HG03354 (cell line): ENCODE data around the gene DHRS1.

Experiments
- ATAC-seq: cut with Tn5 transposase; IDR thresholded peaks from one replicate; pipeline ENCODE4 v1.9.1; 2021; ENCODE audit warnings: mild to moderate bottlenecking; ENCODE audit not compliant: unreplicated experiment, poor library complexity, severe bottlenecking

DHRS1 gene

DNA sequence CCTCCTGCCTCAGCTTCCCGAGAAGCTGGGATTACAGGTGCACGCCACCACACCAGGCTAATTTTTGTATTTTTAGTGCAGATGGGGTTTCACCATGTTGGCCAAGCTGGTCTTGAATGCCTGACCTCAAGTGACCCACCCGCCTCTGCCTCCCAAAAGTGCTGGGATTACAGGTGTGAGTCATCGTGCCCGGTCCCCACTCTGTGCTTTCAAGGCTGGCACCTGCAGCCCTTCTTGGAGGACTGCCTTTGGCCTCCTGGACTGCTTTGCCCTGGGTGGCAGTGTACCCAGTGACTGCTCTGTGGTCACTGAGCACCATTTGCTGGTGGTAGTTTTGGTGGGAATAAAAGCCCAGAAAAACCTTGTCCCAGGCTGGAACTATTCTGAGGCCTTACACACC is 12.6 kb downstream of the DHRS1 start:
- no peak for ATAC-seq

DNA sequence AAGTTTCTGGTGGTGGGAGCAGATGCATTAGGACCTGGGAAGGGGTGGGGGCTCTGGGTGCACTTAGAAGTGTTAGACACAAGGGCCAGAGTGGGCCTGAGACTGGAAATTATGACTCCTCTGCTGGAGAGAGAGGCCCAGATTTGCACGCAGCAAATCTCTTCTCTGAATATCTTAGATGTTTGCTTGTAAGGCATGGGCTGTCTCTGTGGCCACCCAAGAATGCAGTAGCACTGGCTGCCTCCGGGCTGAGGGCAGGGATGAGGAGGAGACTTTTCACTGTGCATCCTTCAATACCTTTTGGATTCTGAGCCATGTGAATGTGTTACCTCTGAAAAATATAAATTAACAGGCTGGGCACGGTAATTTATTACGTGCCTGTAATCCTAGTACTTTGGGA is 14.2 kb downstream of the DHRS1 start:
- ATAC-seq = no peak

GRCh38 chr14:24284501-24285035 is 15.0 kb downstream of the DHRS1 start:
- no peak for ATAC-seq

GRCh38 chr14:24283796-24284460 is 15.7 kb downstream of the DHRS1 start:
- no peak for ATAC-seq

- no peak for ATAC-seq
Measured at GRCh38 chr14:24282736-24283135, 16.8 kb downstream of the DHRS1 start.

- ATAC-seq = no peak
Measured at GRCh38 chr14:24281636-24282035, 17.9 kb downstream of the DHRS1 start.

GRCh38 chr14:24280797-24281460 is 18.7 kb downstream of the DHRS1 start:
- ATAC-seq = no peak

- ATAC-seq = peak; percentile 59
Measured at GRCh38 chr14:24279301-24280186, 20.0 kb downstream of the DHRS1 start.

DNA sequence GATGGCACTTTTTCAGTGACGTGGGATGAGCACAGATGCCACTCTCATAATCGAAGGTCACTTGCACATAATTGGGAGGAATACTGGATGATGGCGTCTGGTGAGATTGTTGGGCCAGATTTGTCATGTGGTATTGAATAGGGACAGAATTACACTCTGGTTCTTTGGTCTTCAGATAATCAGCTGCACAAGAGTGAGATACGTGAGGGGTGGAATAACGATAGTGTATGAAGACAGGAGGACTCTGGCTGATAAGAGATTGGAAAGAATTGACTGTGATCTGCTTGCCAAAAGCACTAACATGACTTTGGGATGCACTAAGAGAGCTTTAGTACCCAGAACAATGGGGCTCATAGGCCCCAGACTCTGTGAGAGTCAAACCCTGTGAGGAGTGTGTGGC is 21.2 kb downstream of the DHRS1 start:
- no peak for ATAC-seq

DNA sequence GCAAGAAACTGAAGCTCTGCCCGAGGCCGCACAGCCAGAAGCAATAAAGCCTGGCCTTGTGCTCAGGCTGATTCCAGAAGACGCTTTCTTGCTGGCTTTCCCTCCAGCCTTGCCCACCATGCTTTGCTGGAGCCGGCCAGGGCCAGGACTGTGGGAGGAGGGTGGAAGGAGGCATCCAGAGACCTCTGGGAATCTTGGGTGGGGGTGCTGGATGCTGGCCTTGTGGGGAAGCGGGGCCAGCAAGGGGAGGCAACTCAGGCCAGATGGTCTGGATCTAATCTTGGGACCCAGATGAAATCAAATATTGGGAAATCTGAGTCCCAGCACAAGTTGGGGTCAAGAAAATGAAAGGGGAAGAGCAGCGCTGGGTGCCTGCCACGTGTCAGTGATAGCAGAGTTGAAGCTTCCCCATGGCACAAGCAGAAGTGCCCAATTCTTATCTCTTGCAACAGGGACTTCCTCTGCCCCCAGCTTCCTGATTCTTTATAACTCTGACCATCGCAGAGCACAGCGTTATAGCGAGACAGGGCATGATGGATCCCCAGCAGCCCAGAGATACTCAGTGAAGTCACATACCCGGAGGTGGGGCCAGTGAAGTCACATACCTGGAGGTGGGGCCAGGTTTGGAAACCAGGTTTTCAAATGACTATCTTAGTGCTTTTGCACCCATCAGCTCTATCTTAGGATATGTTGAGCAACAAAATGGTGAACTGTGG is 21.8 kb downstream of the DHRS1 start:
- ATAC-seq = no peak

DNA sequence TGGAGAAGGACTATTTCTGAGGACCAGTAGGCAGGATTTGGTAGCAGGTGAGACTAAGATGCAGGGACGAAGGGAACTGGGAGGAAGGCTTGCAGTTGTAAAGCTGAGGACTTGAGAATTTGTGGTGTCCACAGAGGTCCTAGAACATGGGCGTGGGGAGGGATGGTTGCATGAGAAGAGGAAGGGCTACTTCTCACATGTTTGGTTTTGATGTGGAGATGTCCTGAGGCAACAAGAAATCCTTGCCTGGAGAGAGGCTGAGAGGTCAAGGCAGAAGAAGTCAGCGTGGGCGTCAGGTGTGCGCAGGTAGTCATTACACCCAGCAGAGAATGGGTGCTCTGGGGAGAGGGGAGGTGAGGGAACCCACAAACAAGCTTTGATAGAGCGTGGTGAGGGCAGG is 22.5 kb downstream of the DHRS1 start:
- no peak for ATAC-seq

DNA sequence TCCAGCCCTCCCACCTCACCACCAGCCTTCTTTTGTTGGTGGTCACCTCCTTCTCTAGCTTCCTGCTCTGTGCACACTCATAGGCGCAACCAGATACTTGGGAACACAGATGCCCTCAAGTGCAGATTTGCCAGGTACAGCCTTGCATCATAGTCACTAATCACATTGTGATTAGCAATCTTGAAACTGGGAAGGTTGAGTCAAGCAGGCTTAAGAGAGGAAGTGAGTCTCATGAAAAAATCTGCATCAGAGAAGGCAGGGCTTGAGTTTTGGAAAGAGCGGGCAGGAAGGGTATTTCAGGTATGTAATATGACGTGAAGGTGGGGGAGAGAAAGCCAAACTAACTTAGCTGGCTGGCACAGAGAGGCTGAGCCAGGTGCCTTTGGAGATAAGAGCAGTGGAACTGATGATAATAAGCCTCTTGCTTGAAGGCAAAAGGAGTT is 25.5 kb downstream of the DHRS1 start:
- ATAC-seq = peak; percentile 37

- no peak for ATAC-seq
Measured at GRCh38 chr14:24273422-24273998, 26.1 kb downstream of the DHRS1 start.

DNA sequence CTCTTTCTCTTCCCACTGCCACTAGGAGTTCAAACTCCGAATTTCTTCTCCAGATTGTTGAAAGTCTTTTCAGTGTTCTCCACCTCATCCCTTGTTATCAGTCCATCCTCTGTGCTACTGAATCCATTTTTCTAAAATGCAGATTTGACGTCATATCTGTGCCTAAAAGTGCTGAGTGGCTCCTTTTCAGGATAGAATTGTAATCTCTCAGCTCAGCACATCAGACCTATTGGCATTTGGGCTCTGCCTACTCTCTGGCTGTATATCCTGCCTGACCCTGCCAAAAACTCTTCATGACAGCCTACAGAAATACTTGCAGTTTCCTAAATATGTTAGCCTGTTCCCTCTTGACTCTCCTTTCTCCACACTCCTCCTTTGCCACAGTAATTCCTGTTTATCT is 27.1 kb downstream of the DHRS1 start:
- ATAC-seq = no peak

GRCh38 chr14:24271834-24272263 is 27.7 kb downstream of the DHRS1 start:
- no peak for ATAC-seq

DNA sequence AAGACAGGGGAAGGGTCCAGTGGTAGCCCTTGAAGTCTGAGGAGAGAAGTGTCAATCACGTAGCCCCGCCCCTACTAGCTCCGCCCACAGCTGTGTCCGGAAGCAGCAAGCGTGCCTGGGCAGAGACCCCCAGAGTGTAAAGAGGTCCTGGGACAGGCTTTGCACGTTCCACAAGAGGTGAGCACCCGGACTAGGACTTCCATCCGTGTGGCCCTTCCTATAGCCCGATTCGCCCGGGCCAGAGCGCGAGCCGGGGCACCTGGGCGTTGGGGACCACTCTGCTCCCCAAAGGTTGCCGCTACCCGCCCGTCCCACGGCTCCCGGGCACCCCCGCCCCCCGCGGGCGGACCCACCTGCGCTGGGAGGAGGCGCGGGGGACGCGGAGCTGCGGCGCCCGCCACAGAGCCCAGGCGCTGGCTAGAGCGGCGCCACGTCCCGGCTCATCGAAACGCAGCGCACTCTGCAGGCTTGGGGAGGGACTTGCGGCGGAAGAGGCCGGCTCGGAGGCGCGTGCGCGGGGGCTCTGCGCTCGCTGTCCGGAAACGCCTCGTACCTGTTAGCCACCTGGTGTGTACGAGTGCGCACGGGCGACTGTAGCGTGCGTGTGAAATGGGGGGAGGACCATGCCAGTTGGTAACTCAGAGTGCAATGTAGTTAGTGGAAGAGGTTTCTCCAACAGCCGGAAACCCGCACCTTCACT is 28.3 kb downstream of the DHRS1 start, which contains the start of gene RABGGTA:
Gene RABGGTA (minus strand): TSS at position 464 of the 700 bp plus-strand sequence. CDS start 482 bp downstream, outside the sequence.
- ATAC-seq = peak; percentile 90

- ATAC-seq = no peak
Measured at GRCh38 chr14:24270537-24271133, 28.9 kb downstream of the DHRS1 start.

DNA sequence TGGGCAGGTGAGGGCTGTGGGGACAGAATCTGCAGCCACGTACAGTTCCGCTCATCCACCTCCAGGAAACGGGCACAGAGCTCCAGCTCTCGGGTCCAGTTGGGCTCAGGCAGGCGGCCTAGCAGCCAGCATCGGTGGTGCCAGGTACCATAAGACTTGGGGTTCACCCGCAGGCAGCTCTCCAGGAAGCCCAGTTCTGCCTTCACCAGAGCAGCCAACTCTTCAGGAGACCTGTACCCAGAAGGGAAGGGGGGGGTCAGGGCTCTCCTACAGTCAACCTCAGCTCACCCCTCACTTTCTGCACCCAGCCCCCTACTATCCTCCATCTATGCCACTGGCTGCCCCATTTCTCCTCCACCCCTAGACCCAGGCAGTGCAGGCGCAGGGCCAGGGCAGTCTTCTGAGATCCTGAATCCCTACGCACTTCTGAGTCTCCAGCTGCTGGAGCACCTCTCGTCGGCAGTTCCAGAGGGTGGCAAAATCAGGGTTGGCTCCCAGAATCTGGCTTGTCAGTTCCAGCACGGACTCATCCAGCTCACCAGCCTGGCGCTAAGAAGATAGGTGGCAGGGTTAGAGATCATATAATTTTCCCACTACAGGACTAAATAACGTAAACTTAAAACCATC is 29.6 kb downstream of the DHRS1 start:
- ATAC-seq = no peak
